Neural cell (in vitro differentiated cells): ENCODE measurements around the gene NSDHL. TPM values are rescaled to one million over a fixed set of nuclear protein-coding genes. Genes with fewer than 3 reads are reported as not detected.

Experiments
- H2AFZ ChIP-seq: fragments of 200-600, 300-800 bp; sonication (generic), shearing (Covaris generic); 2 replicates; pipeline ENCODE4 v1.6.0; 2014; ENCODE audit warnings: low read depth, mild to moderate bottlenecking, antibody characterized with exemption, low read length, moderate library complexity
- H3F3A ChIP-seq: fragments of 200-600 bp; shearing (Covaris generic); 2 replicates; pipeline ENCODE4 v1.6.1; 2016; ENCODE audit warnings: mild to moderate bottlenecking, moderate library complexity, mixed read lengths, antibody characterized with exemption, low read length; ENCODE audit not compliant: insufficient read depth, poor library complexity, severe bottlenecking
- H3K27ac ChIP-seq: fragments of 200-600, 300-800 bp; sonication (generic), shearing (Covaris generic); 2 replicates; pipeline ENCODE4 v1.5.1; 2014; ENCODE audit warnings: mild to moderate bottlenecking, low read length, moderate library complexity
- H3K27me3 ChIP-seq: fragments of 300-800, 200-600 bp; sonication (generic), shearing (Covaris generic); 2 replicates; pipeline ENCODE4 v1.6.0; 2014; ENCODE audit warnings: mild to moderate bottlenecking, low read depth, low read length, moderate library complexity; ENCODE audit not compliant: insufficient read depth
- H3K36me3 ChIP-seq: fragments of 300-800, 200-600 bp; sonication (generic), shearing (Covaris generic); 2 replicates; pipeline ENCODE4 v1.5.1; 2014; ENCODE audit warnings: mild to moderate bottlenecking, antibody characterized with exemption, low read length, moderate library complexity; ENCODE audit not compliant: insufficient read depth
- H3K4me2 ChIP-seq: fragments of 300-800, 200-600 bp; sonication (generic), shearing (Covaris generic); 2 replicates; pipeline ENCODE4 v1.6.0; 2014; ENCODE audit warnings: mild to moderate bottlenecking, low read length
- H3K4me3 ChIP-seq: fragments of 300-800, 200-600 bp; sonication (generic), shearing (Covaris generic); 2 replicates; pipeline ENCODE4 v1.5.1; 2014; ENCODE audit warnings: mild to moderate bottlenecking, low read length, moderate library complexity
- H3K79me2 ChIP-seq: fragments of 200-600 bp; shearing (Covaris generic); replicated peaks from 2 replicates; pipeline ENCODE4 v1.6.0; 2014; ENCODE audit warnings: mild to moderate bottlenecking, low read length, moderate library complexity; ENCODE audit not compliant: insufficient read depth
- H3K9ac ChIP-seq: fragments of 300-800, 200-600 bp; sonication (generic), shearing (Covaris generic); 2 replicates; pipeline ENCODE4 v1.6.1; 2016; ENCODE audit warnings: mild to moderate bottlenecking, low read length, mixed read lengths
- H3K9me2 ChIP-seq: fragments of 200-600 bp; shearing (Covaris generic); 2 replicates; pipeline ENCODE4 v1.6.1; 2016; ENCODE audit warnings: mild to moderate bottlenecking, low read length, mixed read lengths; ENCODE audit not compliant: insufficient read depth
- H3K9me3 ChIP-seq: fragments of 200-600, 300-800 bp; sonication (generic), shearing (Covaris generic); 2 replicates; pipeline ENCODE4 v1.6.1; 2016; ENCODE audit warnings: mild to moderate bottlenecking, mixed run types, low read length, moderate library complexity, mixed read lengths
- H4K20me1 ChIP-seq: fragments of 200-600 bp; shearing (Covaris generic); 2 replicates; pipeline ENCODE4 v1.6.1; 2016; ENCODE audit warnings: mild to moderate bottlenecking, mixed run types; ENCODE audit not compliant: insufficient read depth
- EP300 ChIP-seq: fragments of 450-650 bp; conservative IDR thresholded peaks from 2 replicates; pipeline ENCODE4 v1.6.1; 2014; ENCODE audit warnings: antibody characterized with exemption, mild to moderate bottlenecking, moderate library complexity; ENCODE audit not compliant: poor library complexity, severe bottlenecking
- EZH2 ChIP-seq: fragments of 200-600, 300-800 bp; shearing (Covaris generic), sonication (generic); IDR thresholded peaks from 2 replicates; pipeline ENCODE4 v1.6.1; 2014; ENCODE audit warnings: antibody characterized with exemption, low read length, borderline replicate concordance, mild to moderate bottlenecking; ENCODE audit not compliant: insufficient read depth, poor library complexity, severe bottlenecking
- MXI1 ChIP-seq: fragments of 450-650 bp; conservative IDR thresholded peaks from 2 replicates; pipeline ENCODE4 v1.6.1; 2014; ENCODE audit warnings: antibody characterized with exemption, mild to moderate bottlenecking; ENCODE audit not compliant: poor library complexity, severe bottlenecking
- POLR2AphosphoS5 ChIP-seq: IDR thresholded peaks from 2 replicates; pipeline ENCODE4 v1.6.1; 2012
- RAD21 ChIP-seq: fragments of 450-650 bp; conservative IDR thresholded peaks from 2 replicates; pipeline ENCODE4 v1.6.1; 2014; ENCODE audit warnings: antibody characterized with exemption, mild to moderate bottlenecking, moderate library complexity
- SMC3 ChIP-seq: fragments of 450-650 bp; conservative IDR thresholded peaks from 2 replicates; pipeline ENCODE4 v1.6.1; 2014; ENCODE audit warnings: antibody characterized with exemption, mild to moderate bottlenecking, moderate library complexity; ENCODE audit not compliant: poor library complexity
- TAF1 ChIP-seq: IDR thresholded peaks from 2 replicates; pipeline ENCODE4 v1.6.1; 2012; ENCODE audit warnings: low read depth
- polyA plus RNA-seq: library from polyadenylated mRNA; depleted of rRNA; stranded (reverse); fragments of >200 nt; gene quantifications from 2 replicates; pipeline ENCODE4 v1.2.3, GENCODE V29; 2014
- TF ChIP-seq, protein P1 (sequence below): fragments of 450-650 bp; IDR thresholded peaks from 2 replicates; pipeline ENCODE4 v1.5.1; 2014; ENCODE audit warnings: antibody characterized with exemption, mild to moderate bottlenecking, moderate library complexity; ENCODE audit not compliant: poor library complexity, severe bottlenecking
- TF ChIP-seq, protein P2 (sequence below): IDR thresholded peaks from 2 replicates; pipeline ENCODE4 v1.6.1; 2012; ENCODE audit warnings: borderline replicate concordance

Gene NSDHL
- polyA plus RNA-seq, 1 donor from 2014 or later, result 18.4 TPM

DNA sequence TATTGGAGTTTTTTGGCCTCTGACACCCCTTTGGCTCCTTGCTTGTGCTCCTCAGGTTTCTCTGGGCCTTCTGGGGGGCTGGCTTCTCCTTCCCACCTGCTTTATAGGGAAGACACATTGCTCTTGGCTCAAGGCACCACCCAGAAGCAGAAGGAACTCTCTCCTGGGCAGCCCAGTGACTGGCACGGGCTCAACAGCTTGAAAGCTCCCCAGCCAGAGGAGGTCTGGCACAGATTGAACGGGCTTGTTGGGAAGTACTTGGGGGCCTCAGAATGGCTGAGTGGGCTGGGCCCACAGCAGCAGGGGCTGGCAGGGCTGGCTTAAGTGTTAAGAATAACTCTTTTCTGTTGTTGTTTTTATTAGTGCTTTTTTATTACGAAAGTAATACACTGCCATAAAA is 55.9 kb downstream of the NSDHL start:
- Histone ChIP-seq H3F3A (no peaks in the 10 kb centered on the region), H3K79me2 (no peaks in the 10 kb centered on the region), H3K27me3 (no peaks in the 10 kb centered on the region), H3K36me3 (no peaks in the 10 kb centered on the region), H4K20me1 (no peaks in the 10 kb centered on the region), H3K27ac (no peak overlapping the region), H3K9me3 (no peaks in the 10 kb centered on the region), H2AFZ (no peak overlapping the region), H3K4me3 (no peak overlapping the region), H3K9me2 (no peaks in the 10 kb centered on the region), H3K9ac (no peak overlapping the region), H3K4me2 (no peak overlapping the region)
- no peak for TF ChIP-seq EP300
- TF ChIP-seq MXI1, result no peak
- TF ChIP-seq EZH2, result no peak
- no peak for TF ChIP-seq SMC3
- TF ChIP-seq POLR2AphosphoS5, result no peak
- TF ChIP-seq, protein P1, sequence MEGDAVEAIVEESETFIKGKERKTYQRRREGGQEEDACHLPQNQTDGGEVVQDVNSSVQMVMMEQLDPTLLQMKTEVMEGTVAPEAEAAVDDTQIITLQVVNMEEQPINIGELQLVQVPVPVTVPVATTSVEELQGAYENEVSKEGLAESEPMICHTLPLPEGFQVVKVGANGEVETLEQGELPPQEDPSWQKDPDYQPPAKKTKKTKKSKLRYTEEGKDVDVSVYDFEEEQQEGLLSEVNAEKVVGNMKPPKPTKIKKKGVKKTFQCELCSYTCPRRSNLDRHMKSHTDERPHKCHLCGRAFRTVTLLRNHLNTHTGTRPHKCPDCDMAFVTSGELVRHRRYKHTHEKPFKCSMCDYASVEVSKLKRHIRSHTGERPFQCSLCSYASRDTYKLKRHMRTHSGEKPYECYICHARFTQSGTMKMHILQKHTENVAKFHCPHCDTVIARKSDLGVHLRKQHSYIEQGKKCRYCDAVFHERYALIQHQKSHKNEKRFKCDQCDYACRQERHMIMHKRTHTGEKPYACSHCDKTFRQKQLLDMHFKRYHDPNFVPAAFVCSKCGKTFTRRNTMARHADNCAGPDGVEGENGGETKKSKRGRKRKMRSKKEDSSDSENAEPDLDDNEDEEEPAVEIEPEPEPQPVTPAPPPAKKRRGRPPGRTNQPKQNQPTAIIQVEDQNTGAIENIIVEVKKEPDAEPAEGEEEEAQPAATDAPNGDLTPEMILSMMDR, result no peak
- no peak for TF ChIP-seq TAF1
- TF ChIP-seq, protein P2, sequence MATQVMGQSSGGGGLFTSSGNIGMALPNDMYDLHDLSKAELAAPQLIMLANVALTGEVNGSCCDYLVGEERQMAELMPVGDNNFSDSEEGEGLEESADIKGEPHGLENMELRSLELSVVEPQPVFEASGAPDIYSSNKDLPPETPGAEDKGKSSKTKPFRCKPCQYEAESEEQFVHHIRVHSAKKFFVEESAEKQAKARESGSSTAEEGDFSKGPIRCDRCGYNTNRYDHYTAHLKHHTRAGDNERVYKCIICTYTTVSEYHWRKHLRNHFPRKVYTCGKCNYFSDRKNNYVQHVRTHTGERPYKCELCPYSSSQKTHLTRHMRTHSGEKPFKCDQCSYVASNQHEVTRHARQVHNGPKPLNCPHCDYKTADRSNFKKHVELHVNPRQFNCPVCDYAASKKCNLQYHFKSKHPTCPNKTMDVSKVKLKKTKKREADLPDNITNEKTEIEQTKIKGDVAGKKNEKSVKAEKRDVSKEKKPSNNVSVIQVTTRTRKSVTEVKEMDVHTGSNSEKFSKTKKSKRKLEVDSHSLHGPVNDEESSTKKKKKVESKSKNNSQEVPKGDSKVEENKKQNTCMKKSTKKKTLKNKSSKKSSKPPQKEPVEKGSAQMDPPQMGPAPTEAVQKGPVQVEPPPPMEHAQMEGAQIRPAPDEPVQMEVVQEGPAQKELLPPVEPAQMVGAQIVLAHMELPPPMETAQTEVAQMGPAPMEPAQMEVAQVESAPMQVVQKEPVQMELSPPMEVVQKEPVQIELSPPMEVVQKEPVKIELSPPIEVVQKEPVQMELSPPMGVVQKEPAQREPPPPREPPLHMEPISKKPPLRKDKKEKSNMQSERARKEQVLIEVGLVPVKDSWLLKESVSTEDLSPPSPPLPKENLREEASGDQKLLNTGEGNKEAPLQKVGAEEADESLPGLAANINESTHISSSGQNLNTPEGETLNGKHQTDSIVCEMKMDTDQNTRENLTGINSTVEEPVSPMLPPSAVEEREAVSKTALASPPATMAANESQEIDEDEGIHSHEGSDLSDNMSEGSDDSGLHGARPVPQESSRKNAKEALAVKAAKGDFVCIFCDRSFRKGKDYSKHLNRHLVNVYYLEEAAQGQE, result no peak
- no peak for TF ChIP-seq RAD21

DNA sequence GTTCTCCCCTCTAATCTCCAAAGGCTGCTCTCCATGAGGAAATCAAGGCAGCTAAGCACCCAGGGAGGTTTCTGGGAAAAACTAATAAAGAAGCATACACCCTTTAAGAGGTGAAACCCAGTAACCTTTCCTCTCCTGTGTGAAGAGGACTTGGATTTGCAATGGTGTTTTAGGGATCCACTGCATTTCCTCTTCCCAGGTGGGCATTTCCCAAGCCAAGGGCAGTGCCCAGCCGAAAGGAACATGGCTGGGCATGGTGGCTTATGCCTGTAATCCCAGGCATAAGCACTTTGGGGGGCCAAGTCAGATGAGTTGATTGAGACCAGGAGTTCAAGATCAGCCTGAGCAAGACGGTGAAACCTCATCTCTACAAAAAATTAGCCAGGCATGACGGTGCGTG is 61.6 kb downstream of the NSDHL start:
- no peaks in the 10 kb centered on the region for H3F3A ChIP-seq
- H2AFZ ChIP-seq, result no peak overlapping the region
- H3K4me3 ChIP-seq, result no peak overlapping the region
- no peaks in the 10 kb centered on the region for H3K9me3 ChIP-seq
- H3K4me2 ChIP-seq, result no peak overlapping the region
- H3K79me2 ChIP-seq, result no peaks in the 10 kb centered on the region
- no peaks in the 10 kb centered on the region for H4K20me1 ChIP-seq
- H3K27ac ChIP-seq, result no peak overlapping the region
- H3K36me3 ChIP-seq, result no peaks in the 10 kb centered on the region
- H3K9ac ChIP-seq, result no peak overlapping the region
- TF ChIP-seq EP300 (no peak), MXI1 (no peak), TAF1 (no peak), RAD21 (no peak), SMC3 (no peak), POLR2AphosphoS5 (no peak), EZH2 (no peak)
- TF ChIP-seq, protein P1, result no peak
- TF ChIP-seq, protein P2, result no peak
- no peaks in the 10 kb centered on the region for H3K27me3 ChIP-seq
- H3K9me2 ChIP-seq, result no peaks in the 10 kb centered on the region
